DMS 273 (cell line): ENCODE measurements around the gene GLB1L3.
"Not testable (repeated sequence)": the region's sequence is repeated elsewhere in the genome, so short reads cannot be mapped to it uniquely, and the experiment has no call there.

Experiments used
- DNase-seq: peaks from one replicate; lab custom pipeline; 2025; ENCODE audit not compliant: unreplicated experiment; lab: John Stamatoyannopoulos, UW

GLB1L3 gene

DNA sequence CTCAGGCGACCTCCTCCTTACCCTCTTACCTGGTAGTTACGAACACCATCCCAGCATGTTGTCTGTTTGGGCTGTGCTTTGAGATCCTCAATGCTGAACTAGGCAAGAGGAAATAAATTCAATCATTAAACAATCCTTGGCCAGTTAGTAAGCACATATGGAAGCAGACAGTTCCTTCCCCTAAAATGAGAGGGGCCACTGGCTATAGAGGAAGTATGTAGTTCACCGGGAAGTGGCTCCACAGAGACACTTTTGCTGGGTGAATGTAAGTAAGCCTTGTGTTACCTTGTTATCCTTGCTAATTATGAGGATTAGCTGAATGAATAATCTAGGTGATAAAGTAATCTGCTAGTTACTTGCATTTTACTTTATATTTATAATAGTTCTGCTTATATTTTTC lies 25.9 kb upstream of the GLB1L3 start:
- no peak for DNase-seq

DNA sequence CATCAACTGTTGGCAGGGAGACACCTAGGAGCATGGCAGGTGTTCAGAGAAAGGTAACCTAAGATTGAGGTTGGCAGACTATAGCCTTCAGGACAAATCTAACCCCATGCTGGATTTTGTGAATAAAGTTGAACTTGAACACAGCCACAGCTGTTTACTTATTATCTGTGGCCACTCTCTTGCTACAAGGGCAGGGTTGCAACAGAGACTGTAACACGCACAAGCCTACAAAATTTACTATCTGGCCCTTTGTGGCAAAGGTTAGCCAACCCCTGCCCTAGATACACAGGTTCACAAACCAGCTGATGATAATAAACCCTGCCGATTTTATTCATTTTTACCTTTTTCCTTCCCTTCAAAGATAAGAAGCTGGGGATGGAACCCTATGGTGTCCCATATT lies 25.5 kb upstream of the GLB1L3 start:
- DNase-seq: no peak

DNA sequence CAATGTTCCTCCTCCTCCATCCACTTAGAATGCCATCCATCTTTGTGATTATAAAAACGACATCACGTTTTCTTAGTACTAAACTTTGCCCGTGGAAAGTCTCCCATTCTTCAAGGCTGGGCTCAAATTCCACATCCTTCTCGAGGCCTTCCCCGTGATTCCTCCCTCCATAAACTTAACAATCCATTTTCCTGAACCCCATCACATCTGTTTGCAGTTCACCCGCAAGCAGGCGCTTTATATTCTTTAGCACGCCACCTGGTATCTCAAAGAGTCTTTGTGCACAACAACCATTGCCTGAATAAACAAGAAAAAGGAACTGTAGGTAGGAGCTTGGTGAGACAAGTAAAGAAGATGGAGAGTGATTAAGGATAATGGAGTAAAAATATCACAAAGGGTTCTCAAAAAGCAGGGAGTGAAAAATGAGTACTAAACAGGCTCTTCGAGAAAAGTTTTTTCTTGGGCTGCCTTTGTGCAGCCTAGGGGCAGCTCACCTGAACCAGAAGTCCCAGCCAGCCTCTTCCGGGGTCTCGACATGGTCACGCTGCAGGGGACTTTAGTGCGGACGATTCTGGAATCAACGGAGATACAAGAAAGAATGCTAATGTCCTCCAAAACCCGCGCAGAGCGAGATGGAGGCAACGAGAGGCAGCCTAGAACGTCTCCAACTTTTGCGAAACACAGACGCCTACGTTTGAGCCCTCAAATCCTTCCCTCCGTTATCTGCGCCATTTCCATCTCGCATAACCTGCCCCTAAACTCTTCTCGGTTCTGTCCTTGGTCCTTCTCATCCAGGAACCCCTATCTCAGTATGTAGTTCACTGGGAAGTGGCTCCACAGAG lies 23.6 kb upstream of the GLB1L3 start:
- DNase-seq: peak; percentile 72

DNA sequence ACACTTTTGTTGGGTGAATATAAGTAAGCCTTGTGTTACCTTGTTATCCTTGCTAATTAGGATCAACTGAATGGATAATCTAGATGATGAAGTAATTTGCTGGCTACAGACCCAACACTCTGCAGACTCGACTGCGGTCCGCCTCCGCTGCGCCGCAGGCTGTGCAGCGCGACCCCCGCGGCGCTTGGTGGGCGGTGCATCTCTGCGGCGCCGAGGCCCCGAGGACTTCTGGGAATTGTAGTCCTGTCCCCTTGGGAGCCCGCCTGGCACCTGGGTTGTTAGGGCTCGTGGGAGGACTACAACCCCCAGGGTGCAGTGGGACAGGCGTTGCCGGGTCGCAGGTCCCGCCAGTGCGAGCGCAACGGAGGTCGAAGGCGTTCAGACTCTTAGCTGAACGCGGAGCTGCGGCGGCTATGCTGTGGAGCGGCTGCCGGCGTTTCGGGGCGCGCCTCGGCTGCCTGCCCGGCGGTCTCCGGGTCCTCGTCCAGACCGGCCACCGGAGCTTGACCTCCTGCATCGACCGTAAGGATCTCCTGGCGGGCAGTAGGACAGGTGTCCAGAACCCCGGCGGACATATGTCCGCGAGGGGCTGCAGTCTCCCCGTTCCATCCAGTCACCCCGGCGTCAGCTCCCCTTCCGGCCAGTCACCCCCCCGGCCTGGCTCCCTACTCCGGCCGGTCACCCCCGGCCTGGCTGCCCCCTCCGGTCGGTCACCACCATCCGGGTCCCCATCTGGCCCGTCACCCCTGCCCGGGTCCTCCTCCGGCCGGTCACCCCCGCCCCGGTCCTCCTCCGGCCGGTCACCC lies 22.8 kb upstream of the GLB1L3 start, which contains the start of the genes ACAD8 and THYN1:
TSS of gene ACAD8 (plus strand) at position 381 of the 806 bp plus-strand sequence. CDS start at position 414, 33 bp downstream.
TSS of gene THYN1 (minus strand) at position 165 of the 806 bp plus-strand sequence. CDS start 470 bp downstream, outside the sequence.
- peak; percentile 98 for DNase-seq

DNA sequence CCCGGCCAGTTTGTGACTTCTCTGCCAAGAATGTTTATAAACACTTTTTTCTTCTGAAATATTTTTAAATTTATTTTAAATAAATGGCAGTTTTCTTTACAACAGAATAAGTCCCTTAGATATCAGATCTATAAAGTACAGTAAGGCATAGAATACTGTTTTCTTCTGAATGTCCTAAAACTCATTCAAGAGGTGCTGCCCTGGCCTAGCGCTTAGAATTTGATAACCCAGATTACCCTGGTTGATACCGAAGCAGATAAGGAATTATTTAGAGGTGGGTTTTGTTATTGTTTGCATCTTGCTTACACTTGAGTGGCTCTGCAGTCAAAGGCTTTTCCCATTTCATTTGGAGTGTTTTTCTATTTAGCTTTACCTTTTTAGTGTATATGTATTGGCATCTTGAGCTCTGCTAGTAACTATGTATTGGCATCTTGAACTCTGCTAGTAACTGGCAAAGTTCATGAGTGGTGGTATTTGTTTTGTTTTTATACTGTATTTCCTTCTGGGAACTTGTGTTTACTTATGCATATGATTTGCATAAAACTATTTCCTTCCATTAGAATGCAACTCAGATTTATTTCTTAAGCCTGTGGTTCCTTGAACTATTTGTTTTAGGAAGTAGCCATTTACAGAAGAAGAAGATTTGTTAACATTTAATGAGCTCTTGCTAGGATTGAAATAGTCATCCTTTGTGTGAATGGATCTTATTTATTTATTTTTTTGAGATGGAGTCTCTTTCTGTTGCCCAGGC lies 21.6 kb upstream of the GLB1L3 start:
- DNase-seq: no peak

DNA sequence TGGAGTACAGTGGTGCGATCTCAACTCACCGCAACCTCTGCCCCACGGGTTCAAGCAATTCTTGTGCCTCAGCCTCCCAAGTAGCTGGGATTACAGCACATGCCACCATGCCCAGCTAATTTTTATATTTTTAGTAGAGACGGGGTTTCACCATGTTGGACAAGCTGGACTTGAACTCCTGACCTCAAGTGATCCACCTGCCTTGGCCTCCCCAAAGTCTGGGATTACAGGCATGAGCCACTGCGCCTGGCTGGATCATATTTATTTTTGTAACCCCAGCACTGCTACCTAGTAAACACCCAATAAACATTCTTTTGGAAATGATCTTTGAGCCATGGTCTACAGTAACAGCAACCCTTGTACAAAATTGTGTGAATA lies 21.0 kb upstream of the GLB1L3 start:
- DNase-seq: not testable (repeated sequence)

DNA sequence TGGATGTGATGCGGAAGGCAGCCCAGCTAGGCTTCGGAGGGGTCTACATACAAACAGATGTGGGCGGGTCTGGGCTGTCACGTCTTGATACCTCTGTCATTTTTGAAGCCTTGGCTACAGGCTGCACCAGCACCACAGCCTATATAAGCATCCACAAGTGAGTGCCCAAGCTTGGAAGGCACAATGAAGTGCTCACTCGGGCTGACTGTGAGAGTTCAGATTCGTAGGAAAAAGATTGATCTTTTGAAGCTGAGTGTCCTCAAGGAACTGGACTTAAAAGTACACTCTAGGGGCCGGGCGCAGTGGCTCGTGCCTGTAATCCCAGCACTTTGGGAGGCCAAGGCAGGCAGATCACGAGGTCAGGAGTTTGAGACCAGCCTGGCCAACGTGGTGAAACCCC lies 19.1 kb upstream of the GLB1L3 start:
- no peak for DNase-seq

DNA sequence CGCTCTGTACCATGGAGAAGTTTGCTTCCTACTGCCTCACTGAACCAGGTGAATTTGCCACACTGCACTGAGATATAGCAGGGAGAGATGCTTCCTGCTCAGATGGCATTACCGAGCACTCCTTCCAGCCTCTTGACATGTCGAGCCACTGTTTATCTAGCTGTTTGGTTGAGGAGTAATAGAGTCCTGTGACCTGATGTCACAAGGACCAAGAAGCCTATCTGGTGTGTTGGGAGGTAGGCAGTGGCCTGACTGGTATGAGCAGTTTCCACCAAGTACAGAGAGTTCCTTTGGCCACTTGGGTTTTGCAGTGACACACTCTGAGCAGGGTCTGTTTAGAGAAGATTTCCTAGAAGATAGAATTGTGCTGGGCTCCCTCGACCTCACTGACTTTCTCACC lies 17.6 kb upstream of the GLB1L3 start:
- DNase-seq: no peak

DNA sequence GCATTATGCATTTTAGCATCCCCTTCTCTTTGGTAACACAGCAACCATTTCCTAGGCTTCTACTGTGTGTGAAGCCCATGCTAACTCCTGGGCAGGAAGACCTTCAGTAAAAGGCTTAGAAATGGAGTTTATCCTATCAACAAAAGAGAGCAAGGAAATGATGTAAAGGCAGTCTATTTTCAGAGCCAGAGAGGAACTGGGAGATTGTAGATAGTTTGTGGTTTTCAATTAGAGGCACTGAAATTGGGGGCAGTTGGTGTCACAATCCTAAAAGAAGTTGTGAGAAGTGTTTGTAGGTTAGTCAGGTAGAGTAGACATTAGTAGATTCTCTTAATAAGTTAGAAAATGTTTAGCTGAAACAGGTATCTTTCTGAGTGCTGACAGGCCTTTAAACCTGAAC lies 15.7 kb upstream of the GLB1L3 start:
- DNase-seq: no peak

DNA sequence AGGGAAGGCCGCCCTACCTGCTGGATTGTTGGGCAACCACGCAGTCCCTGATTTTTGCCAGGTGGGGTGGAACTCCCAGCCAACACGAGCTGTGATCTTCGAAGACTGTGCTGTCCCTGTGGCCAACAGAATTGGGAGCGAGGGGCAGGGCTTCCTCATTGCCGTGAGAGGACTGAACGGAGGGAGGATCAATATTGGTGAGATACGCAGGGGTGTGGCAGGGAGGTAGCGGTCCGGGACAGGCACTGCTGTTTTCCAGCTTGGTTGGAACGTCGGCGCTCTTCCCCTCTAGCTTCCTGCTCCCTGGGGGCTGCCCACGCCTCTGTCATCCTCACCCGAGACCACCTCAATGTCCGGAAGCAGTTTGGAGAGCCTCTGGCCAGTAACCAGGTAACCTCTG lies 15.2 kb upstream of the GLB1L3 start:
- DNase-seq: no peak

DNA sequence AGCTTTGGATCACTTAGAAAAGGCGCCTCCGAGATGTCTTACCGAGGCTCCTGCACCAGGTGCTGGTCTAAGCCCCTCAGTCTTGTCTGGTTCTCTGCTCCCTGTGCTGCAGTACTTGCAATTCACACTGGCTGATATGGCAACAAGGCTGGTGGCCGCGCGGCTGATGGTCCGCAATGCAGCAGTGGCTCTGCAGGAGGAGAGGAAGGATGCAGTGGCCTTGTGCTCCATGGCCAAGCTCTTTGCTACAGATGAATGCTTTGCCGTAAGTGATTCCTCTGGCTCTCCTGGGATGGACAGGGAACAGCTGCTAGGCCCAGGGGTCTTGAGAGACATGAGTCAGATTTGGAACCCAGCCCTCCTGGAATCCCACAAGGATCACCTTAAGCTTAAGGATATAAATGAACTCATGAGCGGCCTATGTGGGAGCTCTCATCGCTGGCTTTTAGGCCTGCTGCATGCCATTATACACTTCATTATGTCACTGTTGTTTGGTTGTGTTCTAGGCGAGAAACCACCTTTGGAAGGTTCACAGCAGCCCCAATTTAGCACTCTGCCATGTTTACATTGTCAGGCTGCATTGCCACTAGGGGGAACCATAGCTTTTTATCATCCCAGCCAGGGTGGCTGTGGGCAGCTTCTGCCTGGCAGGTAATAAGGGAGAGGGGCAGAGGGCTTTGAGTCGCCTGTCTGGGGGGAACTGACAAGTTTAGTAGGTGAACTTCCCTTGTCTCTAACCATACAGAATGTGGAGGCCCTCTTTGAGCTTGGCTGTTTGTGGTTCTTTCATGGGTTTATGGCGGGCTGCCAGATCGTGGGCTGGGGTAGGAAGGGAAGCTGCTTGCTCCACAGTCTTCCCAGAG lies 14.3 kb upstream of the GLB1L3 start:
- DNase-seq: peak; percentile 58

DNA sequence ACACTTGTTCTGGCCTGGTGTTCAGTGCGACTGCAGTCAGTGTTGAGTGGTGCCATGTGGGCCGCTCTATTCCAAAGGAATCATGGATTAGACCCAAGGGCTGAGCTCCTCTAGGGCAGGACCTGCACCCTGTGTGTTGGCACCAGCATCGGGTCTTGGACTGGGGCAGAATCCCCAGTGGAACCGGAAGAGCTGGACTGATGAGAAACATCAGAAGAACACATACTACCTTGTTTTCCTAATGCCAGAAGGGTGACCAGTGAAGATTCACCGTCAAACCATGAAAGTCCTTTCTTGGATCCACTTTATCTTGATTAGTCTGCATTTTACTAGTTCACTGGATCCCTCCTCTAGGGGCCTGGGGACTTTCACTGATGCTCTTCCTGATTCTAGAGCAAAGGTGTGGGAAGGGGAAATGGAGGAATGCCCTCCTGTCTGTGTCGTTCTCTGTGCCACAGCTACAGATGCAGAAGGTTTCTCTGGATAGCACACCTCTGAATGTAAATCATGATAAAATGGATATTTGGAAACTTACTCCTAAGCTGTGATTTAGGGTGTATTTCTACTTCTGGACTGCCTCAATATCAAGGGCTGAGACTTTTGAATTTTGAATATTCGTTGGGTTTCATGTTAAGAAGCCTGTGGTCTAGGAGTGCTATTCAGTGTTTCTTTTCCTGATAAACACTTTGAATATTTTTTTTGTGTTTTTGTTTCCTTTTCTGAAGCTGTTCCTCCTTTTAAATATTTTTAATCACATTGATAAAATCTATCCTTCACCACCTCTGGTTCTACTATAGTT lies 11.0 kb upstream of the GLB1L3 start:
- no peak for DNase-seq

DNA sequence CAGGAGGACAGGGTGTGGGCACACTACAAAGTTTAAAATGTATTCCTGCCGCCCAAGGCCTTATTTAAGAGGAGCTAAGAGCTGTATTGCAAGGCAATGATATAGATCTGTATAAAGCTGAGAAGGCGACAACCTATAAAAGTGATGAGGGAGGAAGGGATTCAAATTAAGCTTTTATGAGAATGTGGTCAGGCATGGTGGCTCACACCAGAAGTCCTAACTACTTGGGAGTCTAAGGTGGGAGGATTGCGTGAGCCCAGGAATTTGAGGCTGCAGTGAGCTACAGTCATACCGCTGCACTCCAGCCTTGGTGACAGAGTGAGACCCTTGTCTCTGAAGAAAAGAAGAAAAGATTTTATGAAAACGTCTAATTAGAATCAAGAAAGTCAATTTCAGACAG lies 9.7 kb upstream of the GLB1L3 start:
- DNase-seq: no peak

DNA sequence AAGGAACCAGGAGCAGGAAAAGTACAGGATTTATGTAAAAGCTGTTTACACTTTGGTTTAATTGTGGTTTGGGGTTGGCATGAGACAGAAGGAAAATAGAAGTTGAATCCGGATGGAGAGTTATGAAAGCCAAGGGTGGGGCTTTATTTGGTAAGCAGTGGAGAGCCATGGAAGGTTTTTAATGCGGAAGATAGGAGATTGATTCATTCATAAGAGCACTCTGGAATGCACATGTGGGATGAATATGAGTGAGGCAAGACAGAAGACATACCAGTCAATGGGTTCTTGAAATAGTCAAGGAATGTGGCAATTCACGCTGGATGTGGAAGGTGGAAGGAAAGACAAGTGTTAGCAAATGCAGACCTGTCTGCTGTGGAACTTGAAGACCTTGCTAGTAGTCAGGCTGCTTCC lies 9.3 kb upstream of the GLB1L3 start:
- DNase-seq: no peak

DNA sequence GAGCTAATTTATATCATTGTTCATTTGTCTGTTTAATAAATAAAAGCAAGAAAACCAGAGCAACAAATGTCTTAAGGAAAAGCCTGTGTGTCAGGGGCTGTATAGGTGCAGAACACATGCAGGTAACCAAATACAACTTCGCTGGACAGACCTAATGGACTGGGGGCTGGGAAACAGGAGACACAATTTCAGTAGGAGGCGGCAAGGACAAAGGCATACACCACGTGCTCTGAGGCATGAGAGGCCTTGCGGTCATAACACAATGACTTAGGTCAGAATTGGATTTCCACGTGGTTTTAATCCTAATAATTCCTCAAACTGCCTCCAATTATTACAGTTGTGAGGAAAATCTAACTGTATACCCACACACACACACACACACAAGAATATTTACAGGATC lies 8.7 kb upstream of the GLB1L3 start:
- no peak for DNase-seq

DNA sequence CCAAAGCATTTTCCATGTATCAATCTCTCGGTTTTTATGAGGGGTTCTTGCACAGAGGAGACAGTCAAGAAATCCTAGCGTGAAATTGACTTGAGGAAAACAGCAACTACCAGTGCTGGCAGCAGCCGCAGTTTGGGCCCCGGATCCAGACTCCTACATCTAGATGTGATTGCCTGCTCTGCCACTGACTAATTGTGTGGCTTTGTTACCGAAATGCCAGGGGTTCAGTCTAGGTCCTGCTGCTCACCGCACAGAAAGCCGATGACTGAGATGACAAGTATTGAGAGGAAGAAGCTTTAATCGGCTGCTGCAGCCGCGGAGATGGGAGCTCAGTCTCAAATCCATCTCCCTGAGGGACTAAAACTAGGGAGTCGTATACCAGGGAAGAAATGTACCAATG lies 8.2 kb upstream of the GLB1L3 start:
- no peak for DNase-seq

DNA sequence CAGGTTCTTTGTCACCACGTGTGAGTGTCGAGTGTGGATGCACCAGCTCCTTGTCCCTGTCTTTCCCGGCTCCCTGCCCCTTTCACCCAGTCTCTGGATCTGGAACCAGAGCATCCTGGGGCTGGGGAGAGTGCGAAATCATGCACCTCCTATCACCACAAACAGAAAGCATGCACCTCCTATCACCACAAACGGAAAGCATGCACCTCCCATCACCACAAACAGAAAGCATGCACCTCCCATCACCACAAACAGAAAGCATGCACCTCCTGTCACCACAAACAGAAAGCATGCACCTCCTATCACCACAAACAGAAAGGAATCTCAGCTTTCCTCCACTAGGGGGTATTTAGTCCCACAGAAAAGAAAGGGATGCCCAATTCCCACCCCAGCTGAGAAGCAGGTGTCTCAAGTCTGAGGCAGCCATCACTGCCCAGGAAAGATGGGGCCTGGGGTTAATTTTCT lies 5.9 kb upstream of the GLB1L3 start:
- peak; percentile 57 for DNase-seq

DNA sequence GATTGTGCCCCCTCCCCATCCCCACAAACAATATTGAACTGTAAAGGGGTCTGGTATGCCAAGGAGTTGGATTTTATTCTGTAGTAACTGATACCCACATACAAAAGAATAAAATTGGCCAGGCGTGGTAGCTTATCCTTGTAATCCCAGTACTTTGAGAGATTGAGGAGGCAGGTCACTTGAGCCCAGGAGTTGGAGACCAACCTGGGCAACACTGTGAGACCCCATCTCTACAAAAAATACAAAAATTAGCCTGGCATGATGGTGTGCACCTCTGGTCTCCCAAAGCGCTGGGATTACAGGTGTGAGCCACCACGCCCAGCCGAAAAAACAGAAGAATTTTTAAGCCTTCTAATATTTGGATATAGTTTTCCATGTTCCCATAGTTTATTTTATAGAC lies 4.2 kb upstream of the GLB1L3 start:
- no peak for DNase-seq
